Stomach (tissue), 9 donors: ENCODE measurements around the gene KCNJ15. TPM values are rescaled to one million over a fixed set of nuclear protein-coding genes. Genes with fewer than 3 reads are reported as not detected.

Source experiments
- DNase-seq, 2 donors: peaks; one replicate each; pipeline versions ENCODE4 v3.0.0 to v3.0.0-alpha.2; 2013 to 2019
- H3K27ac ChIP-seq, 5 donors: fragments of 200-600 bp in 4 of 5; sonication (generic) in 4 of 5; one replicate each; pipeline ENCODE4 v1.5.1; 2013 to 2019; ENCODE audit warnings: mild to moderate bottlenecking in 1 of 5, moderate library complexity in 1 of 5
- H3K27me3 ChIP-seq, 3 donors: fragments of 200-600 bp; sonication (generic); one replicate each; pipeline ENCODE4 v1.5.1; 2017 to 2019; ENCODE audit warnings: mixed run types in 1 of 3
- H3K36me3 ChIP-seq, 4 donors: fragments of 200-600 bp; sonication (generic); 1 replicate in 3 of 4; 2 replicates in 1 of 4; pipeline ENCODE4 v1.5.1; 2016 to 2019
- H3K4me1 ChIP-seq, 4 donors: fragments of 200-600 bp; sonication (generic); one replicate each; pipeline ENCODE4 v1.5.1; 2016 to 2019
- H3K4me3 ChIP-seq, 4 donors: fragments of 200-600 bp; sonication (generic) in 3 of 4; one replicate each; pipeline ENCODE4 v1.5.1; 2016 to 2019; ENCODE audit warnings: mild to moderate bottlenecking in 1 of 4
- H3K9me3 ChIP-seq, 4 donors: fragments of 200-600 bp; sonication (generic); one replicate each; pipeline ENCODE4 v1.5.1; 2016 to 2019
- EP300 ChIP-seq: sonication (generic); formaldehyde crosslinking; IDR thresholded peaks from one replicate; pipeline ENCODE4 v1.6.1; 2017; ENCODE audit warnings: antibody characterized with exemption
- POLR2A ChIP-seq, 4 donors: fragments of 450-650 bp; IDR thresholded peaks; one replicate each; pipeline ENCODE4 v1.6.1; 2016; ENCODE audit warnings: antibody characterized with exemption in 4 of 4, control low read depth in 2 of 4, mild to moderate bottlenecking in 1 of 4, moderate library complexity in 1 of 4
- POLR2AphosphoS5 ChIP-seq, 3 donors: sonication (generic); formaldehyde crosslinking; IDR thresholded peaks; one replicate each; pipeline ENCODE4 v1.6.1; 2016; ENCODE audit warnings: antibody characterized with exemption in 3 of 3
- WGBS, 5 donors: extraction: QIAGEN DNeasy Blood & Tissue Kit in 3 of 5; methylation state at CpG; one replicate each; pipeline versions ENCODE4 v1.1.5 to v1.1.7; 2013 to 2018; 5-methylcytosine and 5-hydroxymethylcytosine counted together
- intact Hi-C: fragments of 100-400 bp; cut with DNase I; formaldehyde crosslinking; loops from one replicate; pipeline ENCODE4 v1.15.1; 2023; ENCODE audit warnings: low total_unique reads
- polyA plus RNA-seq, 3 donors: library from polyadenylated mRNA; stranded (reverse); fragments of 200-250 nt; gene quantifications; one replicate each; pipeline ENCODE4 v1.2.3, GENCODE V29; 2013
- total RNA-seq, 5 donors: library from RNA; depleted of rRNA; stranded (reverse); fragments of >200 nt; gene quantifications; one replicate each; pipeline versions ENCODE4 v1.1.0 to v1.2.3, GENCODE V29; 2014 to 2016
- TF ChIP-seq, protein P1 (sequence below), 7 experiments: fragments of 450-650 bp in 4 of 7; fragments of 200-600 bp in 3 of 7; sonication (generic) in 3 of 7; IDR thresholded peaks; one replicate each; pipeline ENCODE4 v1.5.1; 2016 to 2019; ENCODE audit warnings: antibody characterized with exemption in 7 of 7, control low read depth in 2 of 7, mild to moderate bottlenecking in 1 of 7
- donor health status: healthy with polysubstance abuse.
- donor health status: Bipolar disorder and iron deficiency.
- donor health status: healthy.

The KCNJ15 gene
- total and polyA plus RNA-seq, 8 donors = 3.5 to 38.4 (median 7.3) TPM; not detected in 1

DNA sequence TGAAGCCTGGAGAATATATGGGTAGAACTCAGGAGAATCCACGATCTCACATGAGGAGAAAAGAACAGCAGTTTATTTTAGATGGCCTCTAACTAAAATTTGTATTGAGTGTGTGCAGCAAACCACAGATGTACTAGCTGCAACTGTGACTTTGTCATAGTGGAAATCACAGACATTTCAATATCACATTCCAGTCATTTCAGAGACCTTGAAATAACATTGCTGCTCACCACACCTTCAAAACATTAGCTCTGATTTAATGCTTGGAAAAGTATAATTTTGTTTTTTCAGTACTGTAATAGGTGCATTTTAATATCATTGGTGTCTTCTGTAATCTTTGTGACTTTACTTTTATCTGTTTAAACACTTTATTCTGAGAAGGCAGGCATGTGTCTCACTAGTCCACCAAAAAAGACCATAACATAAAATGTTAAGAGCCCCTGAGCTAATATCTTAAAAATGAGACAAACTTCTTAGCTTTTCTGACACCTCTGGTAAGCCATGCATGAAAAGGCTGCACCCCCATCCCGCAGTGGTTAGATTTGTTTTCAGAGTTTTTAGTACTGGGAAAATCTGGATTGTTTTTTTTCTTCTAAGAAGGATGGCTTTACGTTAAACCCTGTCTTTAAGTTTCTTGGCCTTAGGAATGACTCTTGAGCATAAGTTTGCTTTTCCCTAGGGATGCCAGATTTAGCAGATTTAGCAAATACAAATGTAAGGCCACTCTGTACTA, 30.1 kb downstream of the KCNJ15 start:
- H3K27me3 ChIP-seq = no peaks in the 10 kb centered on the region
- peaks cover 0 to 9% (median 0%) of the 10 kb centered on the region in 4 donors for H3K4me1 ChIP-seq
- no peak overlapping the region for H3K4me3 ChIP-seq
- no peak overlapping the region for H3K27ac ChIP-seq
- H3K36me3 ChIP-seq = no peaks in the 10 kb centered on the region
- TF ChIP-seq EP300 (no peak), POLR2AphosphoS5 (IDR thresholded peaks at IDR 0.05) (no peak), POLR2A (IDR thresholded peaks at IDR 0.05) (no peak)
- TF ChIP-seq, protein P1, sequence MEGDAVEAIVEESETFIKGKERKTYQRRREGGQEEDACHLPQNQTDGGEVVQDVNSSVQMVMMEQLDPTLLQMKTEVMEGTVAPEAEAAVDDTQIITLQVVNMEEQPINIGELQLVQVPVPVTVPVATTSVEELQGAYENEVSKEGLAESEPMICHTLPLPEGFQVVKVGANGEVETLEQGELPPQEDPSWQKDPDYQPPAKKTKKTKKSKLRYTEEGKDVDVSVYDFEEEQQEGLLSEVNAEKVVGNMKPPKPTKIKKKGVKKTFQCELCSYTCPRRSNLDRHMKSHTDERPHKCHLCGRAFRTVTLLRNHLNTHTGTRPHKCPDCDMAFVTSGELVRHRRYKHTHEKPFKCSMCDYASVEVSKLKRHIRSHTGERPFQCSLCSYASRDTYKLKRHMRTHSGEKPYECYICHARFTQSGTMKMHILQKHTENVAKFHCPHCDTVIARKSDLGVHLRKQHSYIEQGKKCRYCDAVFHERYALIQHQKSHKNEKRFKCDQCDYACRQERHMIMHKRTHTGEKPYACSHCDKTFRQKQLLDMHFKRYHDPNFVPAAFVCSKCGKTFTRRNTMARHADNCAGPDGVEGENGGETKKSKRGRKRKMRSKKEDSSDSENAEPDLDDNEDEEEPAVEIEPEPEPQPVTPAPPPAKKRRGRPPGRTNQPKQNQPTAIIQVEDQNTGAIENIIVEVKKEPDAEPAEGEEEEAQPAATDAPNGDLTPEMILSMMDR (IDR thresholded peaks at IDR 0.05) = no peak
- no peaks in the 10 kb centered on the region for H3K9me3 ChIP-seq
- 68 to 84% (median 76%) methylated on average over 3 of the region's 3 CpGs for WGBS, 5 donors
- no peak for DNase-seq
- intact Hi-C loops = no loop called here

DNA sequence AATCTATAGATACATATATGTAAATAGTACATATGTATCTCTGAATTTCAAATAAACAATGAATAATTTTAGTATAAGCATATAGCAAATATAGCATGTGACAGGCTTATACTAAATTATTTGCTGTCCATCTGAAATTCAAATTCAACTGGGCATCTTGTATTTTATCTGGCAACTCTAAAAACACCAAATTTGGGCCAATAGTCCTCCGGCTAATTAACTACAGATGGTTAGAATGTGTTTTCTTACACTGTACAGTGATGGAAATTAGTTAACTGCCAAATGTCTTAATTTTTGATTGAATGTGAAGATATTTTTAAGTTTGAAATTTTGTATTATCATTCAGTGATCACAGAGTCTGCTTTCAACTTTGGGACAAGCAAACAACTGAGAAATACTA, 30.7 kb downstream of the KCNJ15 start:
- H3K9me3 ChIP-seq = no peaks in the 10 kb centered on the region
- H3K4me1 ChIP-seq = peaks cover 0 to 13% (median 0%) of the 10 kb centered on the region in 4 donors
- intact Hi-C loops = no loop called here
- H3K36me3 ChIP-seq = no peaks in the 10 kb centered on the region
- TF ChIP-seq, protein P1 (IDR thresholded peaks at IDR 0.05) = no peak
- TF ChIP-seq EP300 (no peak), POLR2A (IDR thresholded peaks at IDR 0.05) (no peak), POLR2AphosphoS5 (IDR thresholded peaks at IDR 0.05) (no peak)
- no peak overlapping the region for H3K4me3 ChIP-seq
- DNase-seq = no peak
- 94 to 100% (median 95%) methylated on average over 1 of the region's 1 CpG for WGBS, 5 donors
- no peak overlapping the region for H3K27ac ChIP-seq
- H3K27me3 ChIP-seq = no peaks in the 10 kb centered on the region

DNA sequence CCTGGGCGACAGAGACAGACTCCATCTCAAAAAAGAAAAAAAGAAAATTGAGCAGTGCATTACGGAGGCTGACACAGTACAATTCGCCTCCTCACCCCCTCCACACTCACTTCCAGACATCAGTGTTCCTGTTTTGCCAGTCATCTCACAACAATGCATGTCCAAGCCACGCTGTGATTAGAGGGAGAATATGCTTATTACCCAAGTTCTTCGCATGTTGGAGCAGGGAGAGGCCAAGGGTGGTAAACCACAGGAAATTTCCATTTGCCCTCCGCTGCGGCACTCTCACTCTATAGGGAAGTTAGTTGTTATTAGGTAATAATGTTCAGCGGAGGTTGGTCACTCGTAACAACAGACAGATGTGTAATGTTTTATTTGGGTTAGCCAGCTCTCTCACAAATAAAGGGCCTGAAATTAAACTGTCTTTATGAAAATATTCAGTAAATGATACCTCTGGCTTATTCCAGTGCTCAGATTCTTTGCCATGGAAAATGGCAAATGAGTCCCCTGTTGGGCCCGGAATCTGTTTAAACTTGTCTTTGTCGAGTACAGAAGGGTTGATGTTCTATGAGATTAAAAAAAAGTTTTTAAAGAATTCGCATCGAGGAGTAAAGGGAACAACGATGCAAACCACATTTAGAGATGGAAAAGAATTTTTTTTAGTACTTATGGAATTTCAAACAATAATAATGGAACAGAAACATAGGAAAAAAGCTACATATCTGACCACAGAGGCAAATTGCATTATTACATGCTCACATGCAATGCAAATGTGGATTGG, 33.1 kb downstream of the KCNJ15 start:
- peak in 1 of 3 donors; percentile 52 for TF ChIP-seq POLR2AphosphoS5 (IDR thresholded peaks at IDR 0.05)
- TF ChIP-seq, protein P1 (IDR thresholded peaks at IDR 0.05) = no peak
- TF ChIP-seq EP300 = no peak
- H3K27me3 ChIP-seq = no peaks in the 10 kb centered on the region
- H3K9me3 ChIP-seq = no peaks in the 10 kb centered on the region
- 69 to 88% (median 86%) methylated on average over 14 of the region's 14 CpGs for WGBS, 5 donors
- intact Hi-C loops = no loop called here
- H3K4me3 ChIP-seq = no peak overlapping the region
- peak overlapping the region in 2 of 5 donors; percentile 43 to 71 for H3K27ac ChIP-seq
- H3K36me3 ChIP-seq = no peaks in the 10 kb centered on the region
- peaks cover 0 to 29% (median 11%) of the 10 kb centered on the region in 4 donors for H3K4me1 ChIP-seq
- DNase-seq = no peak

DNA sequence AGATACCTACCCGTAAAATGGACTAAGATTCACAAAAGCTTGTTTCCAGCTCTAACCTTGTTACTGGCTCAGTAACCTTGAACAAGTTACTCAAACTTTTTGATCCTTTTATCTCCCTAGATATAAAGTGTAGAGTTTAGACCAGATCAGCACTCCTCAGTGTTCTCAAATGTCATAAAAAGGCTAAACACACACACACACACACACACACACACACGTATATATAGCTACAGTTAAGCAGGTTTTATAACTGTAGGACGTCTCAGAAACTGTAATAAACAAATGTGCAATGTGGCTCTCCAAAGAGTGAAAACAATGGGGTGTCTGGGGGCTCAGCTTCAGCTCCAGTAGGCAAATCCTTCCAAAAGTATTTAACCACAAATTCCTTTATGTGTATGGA, 34.0 kb downstream of the KCNJ15 start:
- H3K27me3 ChIP-seq = no peaks in the 10 kb centered on the region
- WGBS, 5 donors = 32 to 63% (median 49%) methylated on average over 3 of the region's 3 CpGs
- H3K36me3 ChIP-seq = no peaks in the 10 kb centered on the region
- intact Hi-C loops = no loop called here
- H3K4me1 ChIP-seq = peaks cover 0 to 38% (median 11%) of the 10 kb centered on the region in 4 donors
- DNase-seq = no peak
- H3K4me3 ChIP-seq = no peak overlapping the region
- no peaks in the 10 kb centered on the region for H3K9me3 ChIP-seq
- peak overlapping the region in 1 of 5 donors; percentile 36 for H3K27ac ChIP-seq
- TF ChIP-seq POLR2AphosphoS5 (IDR thresholded peaks at IDR 0.05) (no peak), POLR2A (IDR thresholded peaks at IDR 0.05) (no peak), EP300 (no peak)
- TF ChIP-seq, protein P1 (IDR thresholded peaks at IDR 0.05) = no peak
